NCI-H524 treated with DMSO at 0.1 percent for 48 hours (cell line): Measurements from ENCODE around the gene PEAK1.

Experiments
- DNase-seq: peaks from one replicate; lab custom pipeline; 2025; lab: John Stamatoyannopoulos, UW

The PEAK1 gene

GRCh38 chr15:77398927-77399326 lies 21.0 kb downstream of the PEAK1 start:
- no peak for DNase-seq

- no peak for DNase-seq
Observed at GRCh38 chr15:77396692-77397091, 23.2 kb downstream of the PEAK1 start.

GRCh38 chr15:77395013-77395774 lies 24.7 kb downstream of the PEAK1 start:
- no peak for DNase-seq

- no peak for DNase-seq
Observed at GRCh38 chr15:77393471-77393840, 26.4 kb downstream of the PEAK1 start.

- DNase-seq = no peak
Observed at GRCh38 chr15:77392762-77393470, 27.0 kb downstream of the PEAK1 start.

GRCh38 chr15:77391372-77391951 lies 28.4 kb downstream of the PEAK1 start:
- DNase-seq = no peak

GRCh38 chr15:77387365-77388105 lies 32.4 kb downstream of the PEAK1 start:
- no peak for DNase-seq

- DNase-seq = no peak
Observed at GRCh38 chr15:77386626-77387025, 33.3 kb downstream of the PEAK1 start.

GRCh38 chr15:77384589-77385359 lies 35.1 kb downstream of the PEAK1 start:
- DNase-seq = no peak

- DNase-seq = no peak
Observed at GRCh38 chr15:77384086-77384485, 35.8 kb downstream of the PEAK1 start.

GRCh38 chr15:77380033-77380432 lies 39.9 kb downstream of the PEAK1 start:
- no peak for DNase-seq

GRCh38 chr15:77376770-77377169 lies 43.1 kb downstream of the PEAK1 start:
- DNase-seq = no peak

GRCh38 chr15:77375133-77375532 lies 44.8 kb downstream of the PEAK1 start:
- DNase-seq = no peak

- no peak for DNase-seq
Observed at GRCh38 chr15:77373441-77373840, 46.5 kb downstream of the PEAK1 start.

- DNase-seq = no peak
Observed at GRCh38 chr15:77371850-77372563, 47.9 kb downstream of the PEAK1 start.

- DNase-seq = no peak
Observed at GRCh38 chr15:77370580-77370979, 49.3 kb downstream of the PEAK1 start.

GRCh38 chr15:77369168-77369567 lies 50.7 kb downstream of the PEAK1 start:
- no peak for DNase-seq

GRCh38 chr15:77367631-77368030 lies 52.3 kb downstream of the PEAK1 start:
- no peak for DNase-seq

GRCh38 chr15:77361456-77361855 lies 58.4 kb downstream of the PEAK1 start:
- no peak for DNase-seq

GRCh38 chr15:77358545-77359240 lies 61.2 kb downstream of the PEAK1 start:
- no peak for DNase-seq

GRCh38 chr15:77356305-77356704 lies 63.6 kb downstream of the PEAK1 start:
- no peak for DNase-seq
